SK-N-SH treated with all-trans-retinoic acid at 6 μM for 48 hours (cell line): ENCODE results near the gene SFMBT1.

ENCODE experiments used
- ATAC-seq: fragments of 200-7000 bp; cut with Tn5 transposase; 3 replicates; pipeline ENCODE4 v1.9.1; 2020; ENCODE audit warnings: mild to moderate bottlenecking, moderate library complexity
- CREB5 ChIP-seq: fragments of 250-450 bp; sonication (Bioruptor Pico); IDR thresholded peaks from 2 replicates; pipeline ENCODE4 v1.5.1; 2020; ENCODE audit warnings: low read depth, mild to moderate bottlenecking, moderate library complexity
- CSDC2 ChIP-seq: fragments of 250-450 bp; sonication (Bioruptor Pico); IDR thresholded peaks from 2 replicates; pipeline ENCODE4 v1.5.0; 2020; ENCODE audit warnings: mild to moderate bottlenecking, moderate library complexity
- CSRNP3 ChIP-seq: fragments of 250-450 bp; sonication (Bioruptor Pico); IDR thresholded peaks from 2 replicates; pipeline ENCODE4 v1.5.1; 2021; ENCODE audit warnings: mild to moderate bottlenecking, moderate library complexity
- ESRRG ChIP-seq: fragments of 250-450 bp; sonication (Bioruptor Pico); IDR thresholded peaks from 2 replicates; pipeline ENCODE4 v1.6.1; 2021; ENCODE audit warnings: mild to moderate bottlenecking
- GLIS3 ChIP-seq: fragments of 250-450 bp; sonication (Bioruptor Pico); IDR thresholded peaks from 2 replicates; pipeline ENCODE4 v1.5.0; 2020; ENCODE audit warnings: mild to moderate bottlenecking, moderate library complexity
- ISL1 ChIP-seq: fragments of 250-450 bp; sonication (Bioruptor Pico); IDR thresholded peaks from 2 replicates; pipeline ENCODE4 v2.1.2; 2022; ENCODE audit warnings: mild to moderate bottlenecking, moderate library complexity
- PATZ1 ChIP-seq: fragments of 250-450 bp; sonication (Bioruptor Pico); IDR thresholded peaks from 2 replicates; pipeline ENCODE4 v1.8.0; 2020; ENCODE audit warnings: mild to moderate bottlenecking, moderate library complexity, borderline replicate concordance
- POU6F1 ChIP-seq: fragments of 250-450 bp; sonication (Bioruptor Pico); IDR thresholded peaks from 2 replicates; pipeline ENCODE4 v1.8.0; 2021; ENCODE audit warnings: low read depth, mild to moderate bottlenecking, moderate library complexity, borderline replicate concordance
- PPARA ChIP-seq: fragments of 250-450 bp; sonication (Bioruptor Pico); IDR thresholded peaks from 2 replicates; pipeline ENCODE4 v1.5.0; 2020; ENCODE audit warnings: mild to moderate bottlenecking, borderline replicate concordance
- RARB ChIP-seq: fragments of 250-450 bp; sonication (Bioruptor Pico); IDR thresholded peaks from 2 replicates; pipeline ENCODE4 v1.8.0; 2021; ENCODE audit warnings: mild to moderate bottlenecking, moderate library complexity
- TCF4 ChIP-seq: fragments of 250-450 bp; sonication (Bioruptor Pico); IDR thresholded peaks from 2 replicates; pipeline ENCODE4 v1.8.0; 2021; ENCODE audit warnings: mild to moderate bottlenecking, moderate library complexity, borderline replicate concordance
- TOX ChIP-seq: fragments of 250-450 bp; sonication (Bioruptor Pico); IDR thresholded peaks from 2 replicates; pipeline ENCODE4 v1.8.0; 2021; ENCODE audit warnings: mild to moderate bottlenecking, moderate library complexity, borderline replicate concordance
- TSHZ2 ChIP-seq: fragments of 250-450 bp; sonication (Bioruptor Pico); IDR thresholded peaks from 2 replicates; pipeline ENCODE4 v1.5.0; 2020; ENCODE audit warnings: mild to moderate bottlenecking, moderate library complexity
- ZC3H10 ChIP-seq: fragments of 250-450 bp; sonication (Bioruptor Pico); IDR thresholded peaks from 2 replicates; pipeline ENCODE4 v1.5.1; 2021; ENCODE audit warnings: mild to moderate bottlenecking, moderate library complexity
- ZFP3 ChIP-seq: fragments of 250-450 bp; sonication (Bioruptor Pico); IDR thresholded peaks from 2 replicates; pipeline ENCODE4 v1.5.0; 2020; ENCODE audit warnings: mild to moderate bottlenecking, moderate library complexity
- ZFP30 ChIP-seq: fragments of 450-650 bp; formaldehyde crosslinking; IDR thresholded peaks from 2 replicates; pipeline ENCODE4 v1.5.0; 2022; ENCODE audit warnings: mild to moderate bottlenecking, moderate library complexity
- ZNF565 ChIP-seq: fragments of 450-650 bp; formaldehyde crosslinking; conservative IDR thresholded peaks from 2 replicates; pipeline ENCODE4 v1.5.0; 2020; ENCODE audit warnings: low read depth, mild to moderate bottlenecking, moderate library complexity
- ZNF70 ChIP-seq: fragments of 450-650 bp; formaldehyde crosslinking; IDR thresholded peaks from 2 replicates; pipeline ENCODE4 v1.5.0; 2020; ENCODE audit warnings: mild to moderate bottlenecking, moderate library complexity
- ZNF8 ChIP-seq: fragments of 450-650 bp; formaldehyde crosslinking; IDR thresholded peaks from 2 replicates; pipeline ENCODE4 v1.5.0; 2020; ENCODE audit warnings: mild to moderate bottlenecking, moderate library complexity

The SFMBT1 gene

GRCh38 chr3:53079791-53080555, 34.1 kb upstream of the SFMBT1 start (continued):
- TF ChIP-seq TSHZ2 (CRISPR knock-in tag) (no peak), ZNF8 (CRISPR knock-in tag) (no peak), ZFP30 (no peak), GLIS3 (CRISPR knock-in tag) (no peak)

GRCh38 chr3:53079147-53079546, 33.3 kb upstream of the SFMBT1 start:
- no peak for ATAC-seq
- TF ChIP-seq TOX (CRISPR knock-in tag) (no peak), ZC3H10 (CRISPR knock-in tag) (no peak), CREB5 (CRISPR knock-in tag) (no peak), ZNF8 (CRISPR knock-in tag) (no peak), RARB (CRISPR knock-in tag) (no peak), ESRRG (CRISPR knock-in tag) (no peak), CSDC2 (CRISPR knock-in tag) (no peak), TCF4 (CRISPR knock-in tag) (no peak), ZNF70 (CRISPR knock-in tag) (no peak), PATZ1 (CRISPR knock-in tag) (no peak), GLIS3 (CRISPR knock-in tag) (no peak), ZFP3 (no peak), PPARA (no peak), ISL1 (CRISPR knock-in tag) (no peak), POU6F1 (CRISPR knock-in tag) (no peak), ZNF565 (no peak), CSRNP3 (no peak), TSHZ2 (CRISPR knock-in tag) (no peak)
